Pancreas (tissue), 10 donors: Measurements from ENCODE around the gene IRF8. TPM values are rescaled to one million over a fixed set of nuclear protein-coding genes. Genes with fewer than 3 reads are reported as not detected.

Source experiments
- ATAC-seq, 4 donors: fragments of 200-7000 bp; cut with Tn5 transposase; one replicate each; pipeline versions ENCODE4 v1.8.0 to v1.9.1; 2020; ENCODE audit warnings: mild to moderate bottlenecking in 4 of 4, moderate library complexity in 4 of 4
- DNase-seq, 6 donors: peaks; one replicate each; pipeline ENCODE4 v3.0.0-alpha.2; 2020
- FAIRE-seq: peaks from 2 replicates; lab custom pipeline; 2012; peaks lifted over from hg19 to GRCh38; lab: Jason Lieb, UNC
- H3K27ac ChIP-seq, 4 donors: fragments of 200-600 bp; sonication (generic); 1 replicate in 3 of 4; 2 replicates in 1 of 4; pipeline versions ENCODE4 v1.5.0 to v1.8.0; 2020
- H3K27me3 ChIP-seq, 4 donors: fragments of 200-600 bp; one replicate each; pipeline ENCODE4 v1.8.0; 2021
- H3K36me3 ChIP-seq, 3 donors: fragments of 200-600 bp; sonication (generic) in 1 of 3; one replicate each; pipeline versions ENCODE4 v1.5.0 to v1.8.0; 2020 to 2021
- H3K4me1 ChIP-seq, 3 donors: fragments of 200-600 bp; one replicate each; pipeline ENCODE4 v1.8.0; 2021
- H3K4me3 ChIP-seq, 4 donors: fragments of 200-600 bp; sonication (generic) in 2 of 4; one replicate each; pipeline versions ENCODE4 v1.5.0 to v1.8.0; 2020 to 2021
- H3K9me3 ChIP-seq, 4 donors: fragments of 200-600 bp; one replicate each; pipeline ENCODE4 v1.8.0; 2021
- WGBS, 2 donors: extraction: QIAGEN DNeasy Blood & Tissue Kit; methylation state at CpG; one replicate each; pipeline ENCODE4 v1.1.7; 2013; 5-methylcytosine and 5-hydroxymethylcytosine counted together
- intact Hi-C, 3 donors: fragments of 100-400 bp; cut with DNase I; formaldehyde crosslinking; loops; one replicate each; pipeline versions ENCODE4 v1.11.1 to v1.14.2; 2022
- polyA plus RNA-seq, 2 donors: library from polyadenylated mRNA; stranded (reverse); fragments of 200-250 nt; gene quantifications; one replicate each; pipeline ENCODE4 v1.2.3, GENCODE V29; 2013
- total RNA-seq, 6 donors: library from RNA; stranded (reverse); fragmentation: NEBNext Ultra II Directional in 4 of 6; extraction: Animal tissue kit (Norgen Biotek cat#: 25700) in 4 of 6; gene quantifications; one replicate each; pipeline versions ENCODE4 v1.2.1 to v1.2.4, GENCODE V29; 2021 to 2023
- TF ChIP-seq, protein P1 (sequence below), 4 donors: fragments of 200-600 bp; sonication (generic) in 3 of 4; IDR thresholded peaks; one replicate each; pipeline versions ENCODE4 v1.5.0 to v1.8.0; 2021; ENCODE audit warnings: antibody characterized with exemption in 4 of 4
- donor health status: healthy with polysubstance abuse.
- donor health status: DM: no; HTN: no; CAD: no; lungs with moderate emphysema.
- donor health status: DM: no; HTN: no; CAD: no.
- donor health status: control.
- donor health status: control.
- donor health status: Bipolar disorder and iron deficiency.
- donor health status: DM: yes; HTN: yes; CAD: no.
- donor health status: DM: no; HTN: no; CAD: no.
- donor health status: DM: no; HTN: no; CAD: no.
- donor health status: DM: yes; HTN: yes; CAD: no.

IRF8 gene
- total and polyA plus RNA-seq, 8 donors, result 0.92 to 18.2 (median 6.9) TPM

DNA sequence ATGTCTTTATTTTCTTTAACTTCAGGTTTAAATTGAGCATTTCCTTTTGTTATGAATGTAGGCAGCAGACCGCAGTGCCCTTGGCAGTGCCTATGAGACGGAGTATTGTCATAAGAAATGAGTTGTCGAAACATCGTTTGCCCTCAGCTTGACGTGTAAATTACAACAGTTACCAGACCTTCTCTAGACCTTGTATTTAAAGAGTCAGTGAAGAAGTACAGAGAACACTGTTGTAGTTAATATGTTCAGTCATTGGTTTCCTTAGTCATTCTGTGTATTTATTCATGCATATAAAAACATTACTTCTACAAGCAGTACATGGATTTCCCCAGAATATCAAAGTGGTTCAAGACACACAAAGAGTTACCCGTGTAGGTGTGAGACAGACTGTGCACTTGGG is 19.0 kb downstream of the IRF8 start:
- FAIRE-seq (no peak), DNase-seq (no peak), ATAC-seq (no peak)
- Histone ChIP-seq H3K9me3 (no peaks in the 10 kb centered on the region), H3K36me3 (peaks cover 0 to 5% (median 0%) of the 10 kb centered on the region in 3 donors), H3K27ac (no peak overlapping the region), H3K4me3 (no peak overlapping the region), H3K4me1 (peaks cover 6 to 12% (median 11%) of the 10 kb centered on the region in 3 donors), H3K27me3 (no peaks in the 10 kb centered on the region)
- 87 to 90% methylated on average over 6 of the region's 6 CpGs for WGBS, 2 donors
- TF ChIP-seq, protein P1, sequence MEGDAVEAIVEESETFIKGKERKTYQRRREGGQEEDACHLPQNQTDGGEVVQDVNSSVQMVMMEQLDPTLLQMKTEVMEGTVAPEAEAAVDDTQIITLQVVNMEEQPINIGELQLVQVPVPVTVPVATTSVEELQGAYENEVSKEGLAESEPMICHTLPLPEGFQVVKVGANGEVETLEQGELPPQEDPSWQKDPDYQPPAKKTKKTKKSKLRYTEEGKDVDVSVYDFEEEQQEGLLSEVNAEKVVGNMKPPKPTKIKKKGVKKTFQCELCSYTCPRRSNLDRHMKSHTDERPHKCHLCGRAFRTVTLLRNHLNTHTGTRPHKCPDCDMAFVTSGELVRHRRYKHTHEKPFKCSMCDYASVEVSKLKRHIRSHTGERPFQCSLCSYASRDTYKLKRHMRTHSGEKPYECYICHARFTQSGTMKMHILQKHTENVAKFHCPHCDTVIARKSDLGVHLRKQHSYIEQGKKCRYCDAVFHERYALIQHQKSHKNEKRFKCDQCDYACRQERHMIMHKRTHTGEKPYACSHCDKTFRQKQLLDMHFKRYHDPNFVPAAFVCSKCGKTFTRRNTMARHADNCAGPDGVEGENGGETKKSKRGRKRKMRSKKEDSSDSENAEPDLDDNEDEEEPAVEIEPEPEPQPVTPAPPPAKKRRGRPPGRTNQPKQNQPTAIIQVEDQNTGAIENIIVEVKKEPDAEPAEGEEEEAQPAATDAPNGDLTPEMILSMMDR (IDR thresholded peaks at IDR 0.05), result no peak
- intact Hi-C loops, result no loop called here

DNA sequence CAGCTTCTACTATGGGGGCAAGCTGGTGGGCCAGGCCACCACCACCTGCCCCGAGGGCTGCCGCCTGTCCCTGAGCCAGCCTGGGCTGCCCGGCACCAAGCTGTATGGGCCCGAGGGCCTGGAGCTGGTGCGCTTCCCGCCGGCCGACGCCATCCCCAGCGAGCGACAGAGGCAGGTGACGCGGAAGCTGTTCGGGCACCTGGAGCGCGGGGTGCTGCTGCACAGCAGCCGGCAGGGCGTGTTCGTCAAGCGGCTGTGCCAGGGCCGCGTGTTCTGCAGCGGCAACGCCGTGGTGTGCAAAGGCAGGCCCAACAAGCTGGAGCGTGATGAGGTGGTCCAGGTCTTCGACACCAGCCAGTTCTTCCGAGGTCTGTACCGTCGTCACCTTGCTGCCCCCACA is 19.5 kb downstream of the IRF8 start:
- no peak for ATAC-seq
- H3K27me3 ChIP-seq, result no peaks in the 10 kb centered on the region
- FAIRE-seq, result no peak
- intact Hi-C loops, result no loop called here
- no peak overlapping the region for H3K4me3 ChIP-seq
- DNase-seq, result no peak
- TF ChIP-seq, protein P1 (IDR thresholded peaks at IDR 0.05), result no peak
- WGBS, 2 donors, result 94 to 95% methylated on average over 28 to 30 of the region's 30 CpGs
- H3K9me3 ChIP-seq, result no peaks in the 10 kb centered on the region
- H3K36me3 ChIP-seq, result peaks cover 0 to 5% (median 0%) of the 10 kb centered on the region in 3 donors
- peaks cover 6 to 12% (median 11%) of the 10 kb centered on the region in 3 donors for H3K4me1 ChIP-seq
- no peak overlapping the region for H3K27ac ChIP-seq

DNA sequence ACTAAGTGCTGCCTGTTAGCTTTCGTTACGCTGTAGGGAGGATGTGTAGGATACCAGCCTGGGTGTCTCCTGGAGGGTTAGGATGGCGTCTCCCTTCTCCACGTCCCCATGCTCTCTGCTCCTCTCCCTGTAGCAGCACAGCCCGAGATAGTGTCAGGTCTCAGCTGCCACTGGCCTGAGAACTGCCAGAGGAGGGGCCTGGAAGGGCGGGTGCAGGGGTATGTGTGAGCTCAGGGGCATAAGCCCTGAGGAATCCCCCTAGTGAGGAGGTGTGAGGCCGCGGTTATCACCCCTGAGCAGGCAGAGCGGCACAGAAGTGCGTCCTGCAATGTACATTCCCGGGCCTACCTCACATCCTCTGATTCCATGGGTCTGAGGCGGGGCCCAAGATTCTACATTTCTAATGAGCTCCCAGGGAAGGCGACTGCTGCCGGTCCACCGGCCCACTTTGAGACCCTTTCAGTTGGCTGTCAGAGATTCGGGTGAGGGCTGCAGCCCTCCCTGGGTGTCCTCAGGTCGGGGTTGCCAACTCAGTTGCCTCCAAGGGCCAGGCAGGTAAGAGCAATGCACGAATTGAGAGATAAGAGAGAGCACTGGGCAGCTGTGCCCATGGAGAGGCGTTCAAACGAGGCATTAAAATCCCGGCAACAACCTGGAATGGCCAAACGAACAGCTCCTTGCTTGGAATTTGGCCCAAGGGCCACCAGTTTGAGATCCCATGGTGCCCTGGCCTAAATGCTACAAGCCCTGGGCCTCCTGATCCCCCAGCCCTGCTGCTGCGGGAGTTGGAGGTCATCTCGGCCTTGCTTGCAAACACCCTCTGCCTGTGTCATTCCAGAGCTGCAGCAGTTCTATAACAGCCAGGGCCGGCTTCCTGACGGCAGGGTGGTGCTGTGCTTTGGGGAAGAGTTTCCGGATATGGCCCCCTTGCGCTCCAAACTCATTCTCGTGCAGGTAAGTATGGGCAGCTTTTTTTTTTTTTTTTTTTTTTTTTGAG is 20.6 kb downstream of the IRF8 start:
- Histone ChIP-seq H3K9me3 (no peaks in the 10 kb centered on the region), H3K36me3 (peaks cover 0 to 5% (median 0%) of the 10 kb centered on the region in 3 donors), H3K27me3 (no peaks in the 10 kb centered on the region), H3K4me3 (no peak overlapping the region), H3K4me1 (peaks cover 6 to 12% (median 11%) of the 10 kb centered on the region in 3 donors), H3K27ac (no peak overlapping the region)
- FAIRE-seq (no peak), ATAC-seq (no peak), DNase-seq (no peak)
- intact Hi-C loops, result no loop called here
- WGBS, 2 donors, result 80% methylated on average over 29 of the region's 29 CpGs
- TF ChIP-seq, protein P1 (IDR thresholded peaks at IDR 0.05), result no peak

DNA sequence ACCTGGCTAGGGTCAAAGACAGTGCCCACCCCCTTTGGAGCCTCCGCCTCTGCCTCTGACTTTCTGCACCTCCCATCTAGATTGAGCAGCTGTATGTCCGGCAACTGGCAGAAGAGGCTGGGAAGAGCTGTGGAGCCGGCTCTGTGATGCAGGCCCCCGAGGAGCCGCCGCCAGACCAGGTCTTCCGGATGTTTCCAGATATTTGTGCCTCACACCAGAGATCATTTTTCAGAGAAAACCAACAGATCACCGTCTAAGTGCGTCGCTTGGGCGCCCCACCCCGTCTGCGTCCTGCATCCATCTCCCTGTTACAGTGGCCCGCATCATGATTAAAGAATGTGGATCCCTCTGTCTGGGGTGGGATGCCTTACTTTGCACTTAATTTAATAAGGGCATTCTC is 22.1 kb downstream of the IRF8 start:
- WGBS, 2 donors, result 90 to 91% methylated on average over 14 of the region's 14 CpGs

More for the DNA sequence above, 22.1 kb downstream of the IRF8 start:
- TF ChIP-seq, protein P1 (IDR thresholded peaks at IDR 0.05), result no peak
- H3K9me3 ChIP-seq, result no peaks in the 10 kb centered on the region
- intact Hi-C loops, result no loop called here
- ATAC-seq, result no peak
- H3K36me3 ChIP-seq, result peaks cover 0 to 5% (median 0%) of the 10 kb centered on the region in 3 donors
- no peak for DNase-seq
- FAIRE-seq, result no peak
- H3K27me3 ChIP-seq, result no peaks in the 10 kb centered on the region
- H3K4me1 ChIP-seq, result peaks cover 2 to 6% (median 4%) of the 10 kb centered on the region in 3 donors
- no peak overlapping the region for H3K27ac ChIP-seq
- H3K4me3 ChIP-seq, result no peak overlapping the region
